Body of pancreas (tissue), 4 donors: ENCODE measurements around the gene COL4A4. TPM values are rescaled to one million over a fixed set of nuclear protein-coding genes. Genes with fewer than 3 reads are reported as not detected.

Experiments used
- ATAC-seq: fragments of 150-250 bp; one replicate; pipeline ENCODE4 v1.9.1; 2016
- DNase-seq, 4 donors: peaks; one replicate each; pipeline ENCODE4 v3.0.0-alpha.2; 2019
- H3K27ac ChIP-seq, 4 donors: fragments of 200-600 bp; sonication (generic); 1 replicate in 3 of 4; 2 replicates in 1 of 4; pipeline versions ENCODE4 v1.5.1 to v1.6.1; 2016 to 2019; ENCODE audit warnings: mild to moderate bottlenecking in 1 of 4, mixed read lengths in 1 of 4, moderate library complexity in 1 of 4
- H3K27me3 ChIP-seq, 2 donors: fragments of 200-600 bp; sonication (generic); one replicate each; pipeline ENCODE4 v1.6.0; 2016; ENCODE audit warnings: mild to moderate bottlenecking in 1 of 2
- H3K36me3 ChIP-seq, 2 donors: fragments of 200-600 bp; sonication (generic); replicated peaks in 1 of 2; 2 replicates each; pipeline ENCODE4 v1.5.1; 2016; ENCODE audit warnings: low read depth in 2 of 2; ENCODE audit not compliant: insufficient read depth in 1 of 2
- H3K4me1 ChIP-seq: fragments of 200-600 bp; sonication (generic); one replicate; pipeline ENCODE4 v1.6.0; 2016
- H3K4me3 ChIP-seq, 2 donors: fragments of 200-600 bp; sonication (generic); 1 replicate in 1 of 2; 2 replicates in 1 of 2; pipeline ENCODE4 v1.5.1; 2016 to 2019
- H3K9me3 ChIP-seq, 3 donors: fragments of 200-600 bp; sonication (generic); 1 replicate in 2 of 3; 2 replicates in 1 of 3; pipeline ENCODE4 v1.5.1; 2016
- POLR2A ChIP-seq, 3 donors: fragments of 450-650 bp; IDR thresholded peaks; one replicate each; pipeline ENCODE4 v1.6.1; 2016; ENCODE audit warnings: antibody characterized with exemption in 3 of 3, mild to moderate bottlenecking in 2 of 3
- WGBS, 2 donors: methylation state at CpG; one replicate each; pipeline ENCODE4 v1.1.5; 2017; 5-methylcytosine and 5-hydroxymethylcytosine counted together
- intact Hi-C: fragments of 100-400 bp; cut with DNase I; formaldehyde crosslinking; loops from one replicate; pipeline ENCODE4 v1.15.1; 2023
- total RNA-seq, 2 donors: library from RNA; depleted of rRNA; stranded (reverse); fragments of >200 nt; gene quantifications; one replicate each; pipeline ENCODE4 v1.1.0, GENCODE V29; 2016
- TF ChIP-seq, protein P1 (sequence below), 7 experiments: fragments of 450-650 bp in 4 of 7; fragments of 200-600 bp in 3 of 7; sonication (generic) in 3 of 7; IDR thresholded peaks; one replicate each; pipeline ENCODE4 v1.5.1; 2016 to 2019; ENCODE audit warnings: antibody characterized with exemption in 7 of 7

Gene COL4A4
- total RNA-seq, 2 donors from 2014 or later, result 2.3 to 10.5 TPM

DNA sequence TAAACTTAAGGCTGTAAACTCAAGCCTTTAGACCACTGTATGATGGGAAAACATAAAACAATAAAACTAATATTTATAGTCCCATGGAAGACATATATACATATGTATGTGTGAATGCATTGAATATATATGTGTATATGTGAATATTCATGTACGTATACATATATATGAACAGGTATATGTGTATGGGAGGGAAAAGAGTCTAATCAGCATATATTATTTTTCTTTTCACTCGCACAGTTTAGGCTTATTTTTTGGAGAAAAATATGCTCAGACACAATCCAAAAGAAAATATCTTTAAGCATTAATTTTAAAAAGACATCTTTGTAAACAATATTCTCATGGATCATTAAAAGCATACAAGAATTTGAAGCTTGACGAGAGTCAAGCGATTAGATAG, 22.7 kb downstream of the COL4A4 start:
- Histone ChIP-seq H3K4me1 (no peaks in the 10 kb centered on the region), H3K4me3 (no peak overlapping the region), H3K27me3 (no peaks in the 10 kb centered on the region), H3K36me3 (no peaks in the 10 kb centered on the region), H3K9me3 (no peaks in the 10 kb centered on the region), H3K27ac (no peak overlapping the region)
- ATAC-seq (no peak), DNase-seq (no peak)
- intact Hi-C loops, result no loop called here
- no peak for TF ChIP-seq POLR2A (IDR thresholded peaks at IDR 0.05)
- TF ChIP-seq, protein P1, sequence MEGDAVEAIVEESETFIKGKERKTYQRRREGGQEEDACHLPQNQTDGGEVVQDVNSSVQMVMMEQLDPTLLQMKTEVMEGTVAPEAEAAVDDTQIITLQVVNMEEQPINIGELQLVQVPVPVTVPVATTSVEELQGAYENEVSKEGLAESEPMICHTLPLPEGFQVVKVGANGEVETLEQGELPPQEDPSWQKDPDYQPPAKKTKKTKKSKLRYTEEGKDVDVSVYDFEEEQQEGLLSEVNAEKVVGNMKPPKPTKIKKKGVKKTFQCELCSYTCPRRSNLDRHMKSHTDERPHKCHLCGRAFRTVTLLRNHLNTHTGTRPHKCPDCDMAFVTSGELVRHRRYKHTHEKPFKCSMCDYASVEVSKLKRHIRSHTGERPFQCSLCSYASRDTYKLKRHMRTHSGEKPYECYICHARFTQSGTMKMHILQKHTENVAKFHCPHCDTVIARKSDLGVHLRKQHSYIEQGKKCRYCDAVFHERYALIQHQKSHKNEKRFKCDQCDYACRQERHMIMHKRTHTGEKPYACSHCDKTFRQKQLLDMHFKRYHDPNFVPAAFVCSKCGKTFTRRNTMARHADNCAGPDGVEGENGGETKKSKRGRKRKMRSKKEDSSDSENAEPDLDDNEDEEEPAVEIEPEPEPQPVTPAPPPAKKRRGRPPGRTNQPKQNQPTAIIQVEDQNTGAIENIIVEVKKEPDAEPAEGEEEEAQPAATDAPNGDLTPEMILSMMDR (IDR thresholded peaks at IDR 0.05), result no peak
- 88 to 93% methylated on average over 4 of the region's 4 CpGs for WGBS, 2 donors

DNA sequence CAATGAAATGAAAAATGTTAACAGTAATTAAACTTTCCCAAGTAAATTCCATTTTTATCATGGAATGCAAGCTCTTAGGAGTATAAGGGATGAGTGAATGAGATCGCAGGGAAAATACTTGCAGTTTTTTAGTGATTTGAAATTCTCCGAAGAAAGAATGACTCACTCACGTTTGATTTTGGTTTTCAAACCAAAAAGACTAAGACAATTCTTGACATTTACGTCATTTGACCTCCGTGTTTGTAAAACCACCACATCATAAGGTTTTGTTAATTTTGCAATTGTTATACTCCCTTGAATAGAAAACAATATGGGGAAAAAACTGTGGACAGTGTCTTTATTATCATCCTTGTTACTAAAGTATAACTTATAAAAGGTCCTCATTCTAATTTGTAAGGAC, 29.4 kb downstream of the COL4A4 start:
- intact Hi-C loops, result loop anchor here (5.0 to 10.0 kb wide), 2 partner anchors 108 to 630 kb away; no protein-coding TSS in a partner anchor
- TF ChIP-seq, protein P1 (IDR thresholded peaks at IDR 0.05), result no peak
- no peak for TF ChIP-seq POLR2A (IDR thresholded peaks at IDR 0.05)
- no peaks in the 10 kb centered on the region for H3K9me3 ChIP-seq
- ATAC-seq, result no peak
- no peaks in the 10 kb centered on the region for H3K36me3 ChIP-seq
- H3K4me1 ChIP-seq, result no peaks in the 10 kb centered on the region
- no peak for DNase-seq
- H3K4me3 ChIP-seq, result no peak overlapping the region
- 85 to 89% methylated on average over 5 of the region's 5 CpGs for WGBS, 2 donors
- H3K27ac ChIP-seq, result no peak overlapping the region
- H3K27me3 ChIP-seq, result no peaks in the 10 kb centered on the region

DNA sequence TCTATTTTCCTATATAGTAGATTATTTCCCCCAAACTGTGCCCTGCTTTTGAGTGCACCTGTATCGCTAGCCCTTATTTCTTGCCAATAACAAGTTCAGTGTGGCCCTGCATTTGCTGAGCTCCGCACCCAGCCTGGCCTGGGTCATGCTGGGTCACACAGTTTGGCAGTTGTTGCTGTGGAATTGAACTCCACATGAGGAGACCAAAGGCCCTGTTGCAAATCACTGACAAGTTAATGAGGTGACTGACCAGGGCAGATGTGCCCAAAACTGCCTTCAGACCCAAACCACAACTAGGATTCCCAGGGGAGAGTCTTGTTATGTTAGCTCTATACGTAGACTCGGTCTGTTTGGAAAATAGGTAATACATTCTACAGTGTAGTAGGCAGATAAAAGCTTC, 31.0 kb downstream of the COL4A4 start:
- H3K36me3 ChIP-seq, result no peaks in the 10 kb centered on the region
- 43 to 74% methylated on average over 4 of the region's 4 CpGs for WGBS, 2 donors
- no peaks in the 10 kb centered on the region for H3K4me1 ChIP-seq
- H3K27me3 ChIP-seq, result no peaks in the 10 kb centered on the region
- intact Hi-C loops, result loop anchor here (5.0 to 10.0 kb wide), 2 partner anchors 109 to 632 kb away; no protein-coding TSS in a partner anchor
- no peak overlapping the region for H3K4me3 ChIP-seq
- no peak overlapping the region for H3K27ac ChIP-seq
- TF ChIP-seq, protein P1 (IDR thresholded peaks at IDR 0.05), result no peak
- no peak for TF ChIP-seq POLR2A (IDR thresholded peaks at IDR 0.05)
- H3K9me3 ChIP-seq, result no peaks in the 10 kb centered on the region
- DNase-seq (no peak), ATAC-seq (no peak)

DNA sequence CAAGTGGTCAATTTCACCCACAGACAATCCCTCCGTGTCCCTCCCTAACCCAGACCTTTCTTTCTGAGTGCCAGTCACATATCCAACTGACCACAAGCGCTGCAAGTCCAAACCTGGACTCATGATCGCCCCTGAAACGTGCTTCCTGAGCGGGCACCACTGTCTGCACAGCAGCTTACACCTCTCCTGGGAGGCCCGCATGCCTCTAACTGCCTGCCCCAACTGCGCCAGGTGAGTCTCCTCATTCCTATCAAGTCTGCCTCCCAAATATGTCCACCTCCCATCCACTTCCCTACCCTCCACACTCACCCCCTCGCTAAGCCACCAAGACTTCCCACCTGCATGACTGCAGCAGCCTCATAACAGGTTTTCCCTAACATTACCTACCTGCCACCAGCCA, 33.4 kb downstream of the COL4A4 start:
- Histone ChIP-seq H3K4me1 (no peaks in the 10 kb centered on the region), H3K36me3 (no peaks in the 10 kb centered on the region), H3K9me3 (no peaks in the 10 kb centered on the region), H3K4me3 (no peak overlapping the region), H3K27ac (no peak overlapping the region), H3K27me3 (no peaks in the 10 kb centered on the region)
- 78 to 90% methylated on average over 8 of the region's 8 CpGs for WGBS, 2 donors
- no peak for DNase-seq
- intact Hi-C loops, result loop anchor here (5.0 to 10.0 kb wide), 2 partner anchors 112 to 634 kb away; no protein-coding TSS in a partner anchor
- TF ChIP-seq, protein P1 (IDR thresholded peaks at IDR 0.05), result no peak
- TF ChIP-seq POLR2A (IDR thresholded peaks at IDR 0.05), result no peak
- no peak for ATAC-seq

DNA sequence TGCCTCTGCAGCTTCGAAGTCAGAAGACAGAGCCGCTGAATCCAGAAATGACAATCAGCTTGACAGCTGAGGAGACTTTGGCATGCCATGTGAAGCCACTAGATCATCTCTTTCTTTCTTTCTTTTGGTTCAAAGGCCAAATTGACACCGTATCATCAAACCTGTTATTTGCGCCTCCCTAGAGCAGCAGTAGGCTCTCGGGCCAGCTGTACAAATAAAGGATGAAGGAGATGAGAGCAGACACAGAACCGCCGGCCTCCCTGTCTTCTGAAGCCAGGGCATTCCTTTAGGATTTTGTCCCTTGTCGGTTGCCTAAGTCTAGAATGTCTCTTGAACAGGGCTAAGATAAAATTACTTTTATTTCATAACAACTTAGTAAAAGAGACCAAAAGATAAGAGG, 36.8 kb downstream of the COL4A4 start:
- 62 to 66% methylated on average over 8 of the region's 8 CpGs for WGBS, 2 donors
- TF ChIP-seq, protein P1 (IDR thresholded peaks at IDR 0.05), result no peak
- TF ChIP-seq POLR2A (IDR thresholded peaks at IDR 0.05), result no peak
- ATAC-seq (no peak), DNase-seq (no peak)
- Histone ChIP-seq H3K4me3 (no peak overlapping the region), H3K4me1 (no peaks in the 10 kb centered on the region), H3K27ac (no peak overlapping the region), H3K9me3 (no peaks in the 10 kb centered on the region), H3K36me3 (no peaks in the 10 kb centered on the region), H3K27me3 (no peaks in the 10 kb centered on the region)
- intact Hi-C loops, result no loop called here
